ENCODE results near the gene KRT3. TPM values are rescaled to one million over a fixed set of nuclear protein-coding genes. Genes with fewer than 3 reads are reported as not detected.

Gene KRT3
- total RNA-seq, 1 experiment from 2014 or later, result not detected

DNA sequence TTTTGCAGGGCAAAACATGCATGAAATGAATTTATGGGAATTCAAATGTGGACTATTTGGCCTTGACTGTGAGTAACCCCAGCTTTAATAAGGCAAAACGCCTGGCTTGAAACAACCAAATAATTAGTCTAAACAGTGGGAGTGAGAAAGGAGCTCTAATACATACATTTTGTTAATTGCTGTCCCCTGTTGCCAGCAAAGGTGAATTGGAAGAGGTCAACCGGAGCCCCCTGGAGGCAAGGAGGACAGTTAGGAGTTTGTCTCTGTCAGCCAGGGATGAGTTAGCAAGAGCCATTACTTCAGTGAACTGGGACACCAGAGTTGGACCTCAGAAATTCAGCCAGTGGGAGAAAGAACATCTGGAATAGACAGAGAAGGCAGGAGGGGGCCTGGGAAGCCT is 36.2 kb downstream of the KRT3 start:
- H3K27ac ChIP-seq (ENCODE audit: low read depth, low read length, poor library complexity, severe bottlenecking), result no peak overlapping the region
- no peaks in the 10 kb centered on the region for H3K27me3 ChIP-seq (replicated peaks; ENCODE audit: insufficient read depth, low read depth, low read length, poor library complexity)
- no peak for DNase-seq (ENCODE audit: low spot score)
- TF ChIP-seq, protein P1, sequence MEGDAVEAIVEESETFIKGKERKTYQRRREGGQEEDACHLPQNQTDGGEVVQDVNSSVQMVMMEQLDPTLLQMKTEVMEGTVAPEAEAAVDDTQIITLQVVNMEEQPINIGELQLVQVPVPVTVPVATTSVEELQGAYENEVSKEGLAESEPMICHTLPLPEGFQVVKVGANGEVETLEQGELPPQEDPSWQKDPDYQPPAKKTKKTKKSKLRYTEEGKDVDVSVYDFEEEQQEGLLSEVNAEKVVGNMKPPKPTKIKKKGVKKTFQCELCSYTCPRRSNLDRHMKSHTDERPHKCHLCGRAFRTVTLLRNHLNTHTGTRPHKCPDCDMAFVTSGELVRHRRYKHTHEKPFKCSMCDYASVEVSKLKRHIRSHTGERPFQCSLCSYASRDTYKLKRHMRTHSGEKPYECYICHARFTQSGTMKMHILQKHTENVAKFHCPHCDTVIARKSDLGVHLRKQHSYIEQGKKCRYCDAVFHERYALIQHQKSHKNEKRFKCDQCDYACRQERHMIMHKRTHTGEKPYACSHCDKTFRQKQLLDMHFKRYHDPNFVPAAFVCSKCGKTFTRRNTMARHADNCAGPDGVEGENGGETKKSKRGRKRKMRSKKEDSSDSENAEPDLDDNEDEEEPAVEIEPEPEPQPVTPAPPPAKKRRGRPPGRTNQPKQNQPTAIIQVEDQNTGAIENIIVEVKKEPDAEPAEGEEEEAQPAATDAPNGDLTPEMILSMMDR (conservative IDR thresholded peaks at IDR 0.05; ENCODE audit: low read depth, low read length), result no peak
- no peak for TF ChIP-seq EZH2 (IDR thresholded peaks at IDR 0.05; ENCODE audit: borderline replicate concordance, low read depth, low read length, poor library complexity, severe bottlenecking)
- CTCF ChIA-PET, result no interaction called here
- H3K4me1 ChIP-seq (ENCODE audit: insufficient read depth, low read length, poor library complexity, severe bottlenecking), result peaks cover 11% of the 10 kb centered on the region
- BruUV-seq (replicated peaks), result no TSS peak
- H3K4me3 ChIP-seq (ENCODE audit: low read depth, low read length, poor library complexity, severe bottlenecking), result no peak overlapping the region
- POLR2A ChIA-PET (ENCODE audit: low non-redundant PET), result no interaction called here
- intact Hi-C loops (cut with micrococcal nuclease; ENCODE audit: unreplicated experiment), result no loop called here
- H3K9me3 ChIP-seq (ENCODE audit: low read depth, low read length, poor library complexity, severe bottlenecking), result peaks cover 7% of the 10 kb centered on the region
- no peaks in the 10 kb centered on the region for H3K36me3 ChIP-seq (ENCODE audit: insufficient read depth, low read length, poor library complexity, severe bottlenecking)

DNA sequence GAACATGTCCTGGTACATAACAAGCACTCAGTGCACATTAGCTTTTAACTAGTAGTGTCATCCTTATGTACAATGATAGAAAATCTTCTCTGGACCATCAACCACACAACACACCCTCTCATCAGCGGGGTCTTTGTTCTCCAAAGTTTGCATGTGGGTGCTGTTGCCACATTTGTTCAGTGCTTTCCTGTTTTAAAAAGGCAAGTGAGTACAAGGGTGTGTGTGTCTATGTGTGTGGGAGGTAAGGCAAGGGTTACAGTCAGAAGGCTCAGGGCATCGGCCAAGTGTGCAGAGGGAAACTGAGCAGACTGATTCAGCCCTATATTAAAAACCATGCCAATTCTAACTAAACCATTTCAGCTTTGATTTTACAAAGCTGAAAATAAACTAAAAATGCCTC is 36.7 kb downstream of the KRT3 start:
- Histone ChIP-seq H3K4me3 (ENCODE audit: low read depth, low read length, poor library complexity, severe bottlenecking) (no peak overlapping the region), H3K36me3 (ENCODE audit: insufficient read depth, low read length, poor library complexity, severe bottlenecking) (no peaks in the 10 kb centered on the region), H3K4me1 (ENCODE audit: insufficient read depth, low read length, poor library complexity, severe bottlenecking) (peaks cover 16% of the 10 kb centered on the region), H3K27me3 (replicated peaks; ENCODE audit: insufficient read depth, low read depth, low read length, poor library complexity) (no peaks in the 10 kb centered on the region), H3K9me3 (ENCODE audit: low read depth, low read length, poor library complexity, severe bottlenecking) (peaks cover 7% of the 10 kb centered on the region), H3K27ac (ENCODE audit: low read depth, low read length, poor library complexity, severe bottlenecking) (no peak overlapping the region)
- ChIA-PET POLR2A (ENCODE audit: low non-redundant PET) (no interaction called here), CTCF (no interaction called here)
- no peak for DNase-seq (ENCODE audit: low spot score)
- intact Hi-C loops (cut with micrococcal nuclease; ENCODE audit: unreplicated experiment), result no loop called here
- no TSS peak for BruUV-seq (replicated peaks)
- TF ChIP-seq, protein P1 (conservative IDR thresholded peaks at IDR 0.05; ENCODE audit: low read depth, low read length), result no peak
- no peak for TF ChIP-seq EZH2 (IDR thresholded peaks at IDR 0.05; ENCODE audit: borderline replicate concordance, low read depth, low read length, poor library complexity, severe bottlenecking)

DNA sequence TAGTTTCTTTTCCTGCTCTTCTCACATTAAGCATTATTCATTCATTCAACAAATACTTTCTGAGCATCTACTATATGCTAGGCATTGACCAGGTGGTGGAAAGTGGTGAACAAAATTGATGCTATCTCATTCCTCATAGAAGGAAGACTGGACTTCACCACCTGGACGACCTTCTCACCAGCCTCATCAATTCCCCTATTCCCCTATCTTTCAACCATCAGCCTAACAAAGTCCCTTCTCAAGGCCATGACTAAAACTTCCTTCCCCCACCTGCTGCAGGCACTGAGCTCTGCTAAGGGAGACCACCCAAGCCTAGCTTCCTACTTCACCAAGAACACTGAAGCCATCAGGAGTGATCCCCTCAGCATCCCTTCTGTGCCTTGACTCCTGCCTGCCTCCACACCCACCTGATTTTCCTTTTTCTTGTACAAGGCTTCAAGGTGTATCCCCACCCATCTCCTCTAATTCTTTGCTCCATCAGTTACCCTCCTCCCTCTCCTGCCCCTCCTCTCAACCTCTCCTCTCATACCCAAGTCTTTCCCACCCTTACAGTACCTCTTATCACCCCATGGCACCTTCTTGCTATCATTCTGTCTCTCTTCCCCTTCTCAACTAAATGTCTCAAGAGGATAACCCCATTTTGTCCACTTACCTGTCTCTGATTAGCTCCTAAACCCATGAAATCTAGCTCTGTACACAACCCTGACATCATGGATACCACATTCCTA is 38.3 kb downstream of the KRT3 start:
- Histone ChIP-seq H3K36me3 (ENCODE audit: insufficient read depth, low read length, poor library complexity, severe bottlenecking) (no peaks in the 10 kb centered on the region), H3K9me3 (ENCODE audit: low read depth, low read length, poor library complexity, severe bottlenecking) (peaks cover 7% of the 10 kb centered on the region), H3K4me3 (ENCODE audit: low read depth, low read length, poor library complexity, severe bottlenecking) (no peak overlapping the region), H3K4me1 (ENCODE audit: insufficient read depth, low read length, poor library complexity, severe bottlenecking) (peaks cover 32% of the 10 kb centered on the region), H3K27ac (ENCODE audit: low read depth, low read length, poor library complexity, severe bottlenecking) (no peak overlapping the region), H3K27me3 (replicated peaks; ENCODE audit: insufficient read depth, low read depth, low read length, poor library complexity) (no peaks in the 10 kb centered on the region)
- BruUV-seq (replicated peaks), result no TSS peak
- no peak for DNase-seq (ENCODE audit: low spot score)
- intact Hi-C loops (cut with micrococcal nuclease; ENCODE audit: unreplicated experiment), result no loop called here
- POLR2A ChIA-PET (ENCODE audit: low non-redundant PET), result no interaction called here
- TF ChIP-seq EZH2 (IDR thresholded peaks at IDR 0.05; ENCODE audit: borderline replicate concordance, low read depth, low read length, poor library complexity, severe bottlenecking), result no peak
- TF ChIP-seq, protein P1 (conservative IDR thresholded peaks at IDR 0.05; ENCODE audit: low read depth, low read length), result no peak
- CTCF ChIA-PET, result no interaction called here
